ENCODE measurements around the gene DUSP15.

The DUSP15 gene

DNA sequence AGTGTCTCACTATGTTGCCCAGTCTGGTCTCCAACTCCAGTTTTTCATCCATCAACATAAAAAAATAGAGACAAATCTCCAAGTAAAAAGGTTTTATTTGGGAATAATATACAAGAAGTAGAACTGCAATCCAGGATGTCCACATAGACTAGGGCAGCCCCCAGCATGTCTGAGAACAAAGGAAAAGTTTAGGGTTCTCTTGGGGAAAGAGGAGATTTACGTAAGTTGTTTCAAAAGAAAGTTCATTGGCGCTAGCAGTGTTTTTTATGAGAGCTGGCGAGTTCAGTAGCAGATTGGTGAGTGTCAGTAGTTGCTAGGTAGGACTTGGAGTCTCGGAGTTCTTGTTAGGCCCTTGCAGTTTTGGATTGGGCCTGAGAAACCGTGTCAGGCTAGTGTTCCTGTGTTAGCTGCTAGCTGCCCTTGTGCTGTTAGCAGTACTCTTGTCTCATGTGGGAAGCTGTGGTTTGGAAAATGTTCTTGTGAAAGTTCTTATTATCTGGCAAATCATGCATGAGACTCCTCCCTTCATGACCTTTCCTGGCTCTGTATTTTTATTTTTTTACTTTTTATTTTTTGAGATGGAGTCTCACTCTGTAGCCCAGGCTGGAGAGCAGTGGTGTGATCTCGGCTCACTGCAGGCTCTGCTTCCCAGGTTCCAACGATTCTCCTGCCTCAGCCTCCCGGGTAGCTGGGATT, 24.8 kb upstream of the DUSP15 start:
- no peak for DNase-seq (ENCODE audit: low read depth)

DNA sequence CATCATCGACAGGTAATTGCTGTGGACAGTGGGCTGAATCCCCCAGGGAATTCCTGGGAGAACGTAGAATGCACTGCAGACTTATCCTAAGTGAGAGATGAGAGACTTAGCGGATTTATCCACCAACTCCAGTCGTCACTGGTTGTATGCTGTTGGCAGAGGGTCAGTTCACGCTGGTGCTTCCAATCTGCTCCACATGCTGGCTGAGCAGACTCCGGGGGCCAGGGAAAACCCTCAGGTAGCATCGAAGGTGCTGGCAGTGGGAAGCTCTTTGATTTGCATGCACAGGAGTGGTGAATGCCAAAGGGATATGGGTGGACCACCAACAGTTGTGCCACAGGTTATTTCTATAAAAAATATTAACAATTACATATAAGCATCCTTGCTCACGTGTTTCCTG, 20.3 kb upstream of the DUSP15 start:
- DNase-seq (ENCODE audit: low read depth), result no peak

DNA sequence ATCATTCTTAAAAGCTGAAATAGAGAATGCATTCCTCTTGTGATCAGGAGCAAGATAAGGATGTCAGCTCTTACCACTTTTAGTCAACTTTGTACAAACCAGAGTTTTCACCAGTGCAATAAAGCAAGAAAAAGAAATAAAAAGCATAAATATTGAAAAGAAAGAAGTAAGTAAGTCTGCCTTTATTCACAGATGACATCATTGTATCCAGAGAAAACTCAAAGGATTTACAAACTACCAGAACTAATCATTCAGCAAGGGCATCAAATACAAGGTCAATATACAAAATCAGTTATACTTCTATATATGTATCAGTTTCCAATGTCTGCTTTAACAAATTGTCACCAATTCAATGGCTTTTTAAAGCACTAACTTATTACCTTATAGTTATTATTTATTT, 13.5 kb upstream of the DUSP15 start:
- DNase-seq (ENCODE audit: low read depth), result no peak

DNA sequence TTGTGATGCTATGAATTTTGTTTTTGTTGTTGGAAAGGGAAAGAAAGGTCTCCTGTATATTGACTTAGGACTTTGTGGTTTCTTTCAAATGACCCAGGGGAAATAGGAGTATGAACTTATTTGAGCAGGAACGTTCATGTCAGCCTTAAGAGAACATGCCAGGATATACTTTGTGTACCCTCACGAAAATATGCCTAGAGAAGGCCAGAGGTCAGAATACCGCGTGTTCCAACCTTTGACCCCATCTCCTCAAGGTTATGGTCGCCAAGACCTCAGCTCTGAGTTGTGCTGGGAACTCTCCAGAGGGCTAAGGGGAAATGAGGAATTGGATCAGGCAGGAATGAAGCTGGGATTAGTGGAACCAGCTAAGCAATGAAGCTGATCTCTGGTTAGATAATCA, 11.6 kb upstream of the DUSP15 start:
- DNase-seq (ENCODE audit: low read depth), result no peak

DNA sequence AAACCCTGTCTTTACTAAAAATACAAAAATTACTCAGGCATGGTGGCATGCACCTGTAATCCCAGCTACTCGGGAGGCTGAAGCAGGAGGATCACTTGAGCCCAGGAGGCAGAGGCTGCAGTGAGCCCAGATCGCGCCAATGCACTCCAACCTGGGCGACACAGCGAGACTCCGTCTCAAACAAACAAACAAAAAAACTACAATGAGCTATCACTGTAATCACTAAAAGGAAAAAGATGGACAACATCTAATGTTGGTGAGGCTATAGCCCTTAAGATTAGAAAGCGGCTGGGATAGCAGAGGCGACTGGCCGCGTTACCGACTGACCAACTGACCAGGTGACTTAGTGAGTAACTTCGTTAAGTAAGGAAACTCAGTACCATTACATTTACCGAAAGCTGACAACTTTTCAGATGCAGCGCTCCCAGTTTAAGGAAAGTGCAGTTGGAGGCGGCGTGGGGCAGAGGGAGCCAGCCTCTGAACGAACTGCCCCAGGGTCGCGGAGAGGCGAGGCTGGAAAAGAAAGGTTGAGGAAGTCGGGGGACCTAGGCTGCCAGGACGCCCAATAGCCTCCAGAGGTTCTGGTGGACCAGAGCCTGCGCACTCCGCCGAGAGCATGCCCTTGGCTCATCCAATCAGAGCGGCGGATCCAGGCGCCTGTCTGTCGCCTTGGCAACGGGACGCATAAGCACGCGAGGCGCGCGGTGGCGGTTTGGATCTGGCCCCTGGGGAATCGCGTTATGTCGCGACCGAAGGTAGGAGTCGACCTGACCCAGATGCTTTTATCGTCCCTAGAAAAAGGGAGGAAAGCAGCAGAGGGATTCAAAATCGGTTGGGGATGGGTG, 9.0 kb upstream of the DUSP15 start:
- peak; percentile 62 for DNase-seq (ENCODE audit: low read depth)

DNA sequence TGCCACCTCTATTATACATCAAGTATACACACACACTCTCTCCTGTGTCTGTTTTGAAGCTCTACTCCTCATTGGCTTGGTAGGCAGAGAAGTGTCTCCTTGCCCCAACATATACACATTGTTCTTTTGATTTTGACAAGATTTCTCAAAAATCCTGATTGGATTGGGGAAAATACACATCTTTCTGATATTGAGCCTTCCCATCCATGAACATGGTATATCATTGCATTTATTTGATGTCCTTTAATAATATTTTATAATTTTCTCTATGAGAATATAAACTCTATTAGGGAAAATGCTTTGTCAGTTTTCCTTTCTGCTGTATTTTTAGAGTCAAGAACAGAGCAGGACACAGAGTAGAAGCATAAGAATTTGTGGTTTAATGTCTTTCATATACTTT, 7.4 kb upstream of the DUSP15 start:
- no peak for DNase-seq (ENCODE audit: low read depth)

DNA sequence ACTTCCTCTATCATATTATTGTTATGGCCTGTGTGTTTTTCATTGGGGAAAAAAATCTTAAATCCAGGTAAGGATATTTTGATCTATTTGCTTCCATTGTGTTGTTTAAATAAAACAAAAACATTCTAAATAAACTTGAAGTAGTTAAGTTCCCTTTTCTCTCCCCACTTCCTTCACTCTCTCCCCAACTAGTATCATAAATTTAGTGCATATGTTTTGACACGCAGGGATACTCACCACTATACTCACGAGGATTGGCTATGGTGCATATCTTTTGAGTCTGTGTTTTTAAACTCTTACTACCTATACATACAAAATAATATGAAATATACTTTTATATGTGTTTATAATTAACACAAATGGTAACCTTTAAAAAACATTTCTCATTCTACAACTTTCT, 5.3 kb upstream of the DUSP15 start:
- DNase-seq (ENCODE audit: low read depth), result no peak

DNA sequence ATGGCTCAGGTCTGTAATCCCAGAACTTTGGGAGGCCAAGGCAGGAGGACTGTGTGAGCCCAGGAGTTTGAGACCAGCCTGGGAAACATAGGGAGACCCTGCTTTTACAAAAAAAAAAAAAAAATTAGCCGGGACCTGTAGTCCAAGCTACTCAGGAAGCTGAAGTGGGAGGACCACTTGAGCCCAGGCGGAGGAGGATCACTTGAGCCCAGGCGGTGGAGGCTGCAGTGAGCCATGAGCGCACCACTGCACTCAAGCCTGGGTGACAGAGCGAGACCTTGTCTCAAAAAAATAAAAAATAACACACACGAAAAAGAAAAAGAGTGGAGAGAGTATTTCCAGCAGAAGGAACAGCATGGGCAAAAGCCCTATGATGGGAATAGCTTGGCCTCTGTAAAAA, 2.1 kb upstream of the DUSP15 start:
- no peak for DNase-seq (ENCODE audit: low read depth)

DNA sequence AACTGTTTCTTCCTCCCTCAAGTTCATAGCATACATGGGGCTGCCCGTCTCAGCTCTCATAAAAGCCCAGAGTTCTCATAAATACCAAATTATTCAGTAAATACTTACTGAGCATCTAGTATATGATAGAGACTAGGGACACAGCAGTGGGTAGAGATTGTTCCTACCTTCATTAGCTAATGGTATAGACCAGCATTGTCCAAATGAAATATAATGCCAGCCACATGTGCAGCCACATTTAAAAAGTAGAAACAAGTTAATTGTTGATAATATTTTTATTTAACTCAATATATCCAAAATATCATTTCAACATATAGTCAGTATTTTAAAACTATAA, 1.3 kb upstream of the DUSP15 start:
- DNase-seq (ENCODE audit: low read depth), result no peak

DNA sequence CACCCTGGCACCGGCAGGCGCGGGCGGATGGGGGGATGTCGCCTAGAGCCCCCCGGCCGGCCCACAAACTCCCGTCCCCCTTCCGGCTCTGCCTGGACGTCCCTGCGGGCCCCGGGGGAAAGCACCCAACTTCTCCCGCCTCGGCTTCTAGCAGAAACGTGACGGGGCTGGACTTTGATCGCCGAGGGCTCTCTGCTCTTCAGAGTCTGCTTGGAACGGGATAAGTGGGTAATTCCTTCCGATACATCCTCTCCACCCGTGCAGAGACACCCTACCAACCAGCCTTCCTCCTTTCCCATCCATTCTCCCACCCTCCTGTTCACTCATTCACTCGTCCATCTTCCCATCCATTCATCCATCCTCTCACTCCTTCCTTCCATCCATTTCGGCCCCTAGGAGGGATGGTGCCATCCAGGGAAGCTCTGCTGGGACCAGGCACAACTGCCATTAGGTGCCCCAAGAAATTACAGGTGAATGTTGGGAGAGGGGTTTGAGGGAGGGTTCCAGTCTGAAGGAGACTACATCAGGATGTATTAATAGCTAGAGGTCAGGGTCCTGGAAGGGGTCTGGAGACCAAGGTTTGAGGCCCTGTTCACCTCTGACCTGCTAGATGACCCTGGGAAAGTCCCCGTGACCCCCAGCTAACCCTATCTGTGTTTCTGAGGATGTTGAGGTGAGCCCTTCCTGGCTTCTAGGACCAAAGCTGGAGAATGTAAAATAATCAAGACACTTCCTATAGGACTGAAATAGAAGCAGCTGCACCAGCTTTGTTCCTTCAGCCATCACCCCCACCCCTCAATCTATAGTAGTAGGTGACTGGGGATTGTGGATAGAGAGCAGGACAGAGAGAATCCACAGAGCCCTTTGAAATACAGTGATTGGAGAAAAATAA, 645 bp upstream of the DUSP15 start:
- DNase-seq (ENCODE audit: low read depth), result no peak

DNA sequence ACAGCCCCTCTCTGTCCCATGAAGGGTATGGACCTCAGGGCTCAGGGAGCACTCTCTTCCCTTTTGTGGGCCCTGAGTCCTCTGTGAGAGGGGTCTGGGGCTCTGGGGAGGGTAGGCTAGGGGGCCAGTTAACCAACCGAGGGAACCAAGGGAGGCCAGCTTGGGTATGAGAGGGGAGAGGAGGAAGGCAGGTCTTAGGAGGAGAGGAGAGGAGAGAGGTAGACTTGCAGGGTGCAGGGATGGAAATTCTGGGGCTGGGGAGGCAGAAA, 720 bp downstream of the DUSP15 start:
- DNase-seq (ENCODE audit: low read depth), result no peak

DNA sequence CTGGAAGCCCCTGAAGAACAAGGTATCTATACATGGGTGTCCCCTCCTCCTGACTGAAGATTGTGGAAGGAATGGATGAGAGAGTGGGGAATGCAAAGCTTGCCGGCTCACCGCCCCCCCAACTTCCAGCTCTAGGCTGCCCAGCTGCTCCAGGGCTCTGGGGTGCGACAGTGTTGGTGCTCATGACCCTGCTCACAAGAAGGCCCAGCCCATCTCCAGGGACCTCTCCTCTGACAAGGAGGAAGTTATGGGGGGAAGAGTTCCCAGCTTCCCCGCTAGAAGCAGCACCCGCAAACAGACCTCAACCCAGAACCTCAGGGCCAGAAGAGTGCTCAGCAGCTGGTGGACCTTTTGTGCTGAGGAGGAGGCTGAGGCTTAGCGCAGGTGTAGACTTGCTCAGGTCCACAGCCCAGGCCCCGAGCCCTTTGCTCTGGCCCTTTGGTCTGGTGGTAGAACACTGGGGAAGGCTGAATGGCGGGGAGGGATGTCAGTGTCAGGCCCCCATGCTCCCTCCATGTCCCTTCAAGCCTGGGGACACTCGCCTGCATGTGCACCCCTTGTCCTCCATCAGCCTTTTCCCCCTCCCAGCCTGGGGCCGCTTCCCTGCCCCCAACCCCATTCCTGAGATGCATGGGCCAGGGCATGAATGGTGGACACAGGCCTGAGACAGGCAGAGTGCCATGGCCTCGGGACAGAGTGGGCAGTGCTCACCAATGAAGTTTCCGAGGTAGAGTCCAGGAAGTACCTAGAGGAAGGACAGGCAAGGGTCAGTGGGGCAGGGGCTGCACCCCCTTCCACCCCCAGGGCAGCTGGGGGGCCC, 1.3 kb downstream of the DUSP15 start:
- DNase-seq (ENCODE audit: low read depth), result no peak

DNA sequence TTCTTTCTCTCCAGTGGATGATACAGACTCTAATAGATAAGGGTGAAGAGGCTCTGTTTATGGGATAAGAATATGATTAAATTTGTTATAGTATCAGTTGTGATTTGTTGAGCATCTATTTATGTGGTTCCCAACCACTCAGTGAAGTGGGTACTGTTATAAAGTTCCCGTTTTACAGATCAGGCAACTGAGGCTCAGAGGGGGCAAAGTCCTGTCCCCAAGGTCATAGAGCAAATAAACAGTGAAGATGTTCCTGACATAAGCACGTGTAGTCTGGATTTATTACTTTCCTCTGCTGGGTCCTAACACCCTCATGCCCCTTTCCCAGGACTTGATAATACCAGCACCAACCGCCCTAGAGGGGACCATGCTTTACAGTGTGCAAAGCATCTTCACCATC, 4.1 kb downstream of the DUSP15 start:
- DNase-seq (ENCODE audit: low read depth), result no peak

DNA sequence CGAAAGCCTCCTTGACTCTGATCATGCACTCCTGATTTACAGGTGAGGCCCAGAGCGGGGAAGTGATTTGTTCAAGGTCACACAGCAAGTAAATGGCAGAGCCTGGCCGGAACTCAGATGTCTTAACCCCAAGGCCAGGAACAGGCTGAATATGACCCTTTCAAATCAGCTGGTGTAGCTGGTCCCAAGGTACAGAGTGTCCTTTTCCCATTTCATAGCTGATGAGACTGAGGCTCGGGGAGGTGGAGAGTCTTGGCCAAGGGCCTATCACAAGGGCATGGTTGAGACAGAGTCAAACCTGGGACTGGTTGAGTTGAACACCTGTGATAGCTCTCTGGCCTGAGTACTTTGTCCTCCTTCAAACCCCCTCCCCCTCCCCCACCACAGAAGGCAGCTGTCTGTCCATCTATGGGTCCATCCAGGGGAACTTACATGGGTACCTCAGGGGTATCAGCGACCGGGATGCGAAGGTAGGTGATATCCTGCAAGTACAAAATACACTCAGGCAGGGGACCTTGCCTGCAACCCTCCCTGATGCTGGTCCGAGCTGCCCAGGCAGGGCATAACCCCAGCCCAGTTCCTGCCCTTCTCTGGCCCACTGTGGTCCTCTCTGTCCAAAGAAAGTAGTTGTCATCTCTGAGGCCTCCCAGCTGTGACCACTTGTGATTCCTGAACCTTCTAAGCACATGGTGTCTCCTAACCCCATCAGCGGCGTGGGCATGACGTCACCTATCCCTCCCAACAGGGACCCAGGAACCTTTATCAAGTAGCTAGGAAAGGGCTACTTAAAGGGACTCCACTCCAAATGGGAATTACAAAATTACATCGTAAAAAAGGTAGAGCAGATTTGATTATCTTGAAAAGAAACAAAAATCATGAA, 5.6 kb downstream of the DUSP15 start:
- DNase-seq (ENCODE audit: low read depth), result no peak

DNA sequence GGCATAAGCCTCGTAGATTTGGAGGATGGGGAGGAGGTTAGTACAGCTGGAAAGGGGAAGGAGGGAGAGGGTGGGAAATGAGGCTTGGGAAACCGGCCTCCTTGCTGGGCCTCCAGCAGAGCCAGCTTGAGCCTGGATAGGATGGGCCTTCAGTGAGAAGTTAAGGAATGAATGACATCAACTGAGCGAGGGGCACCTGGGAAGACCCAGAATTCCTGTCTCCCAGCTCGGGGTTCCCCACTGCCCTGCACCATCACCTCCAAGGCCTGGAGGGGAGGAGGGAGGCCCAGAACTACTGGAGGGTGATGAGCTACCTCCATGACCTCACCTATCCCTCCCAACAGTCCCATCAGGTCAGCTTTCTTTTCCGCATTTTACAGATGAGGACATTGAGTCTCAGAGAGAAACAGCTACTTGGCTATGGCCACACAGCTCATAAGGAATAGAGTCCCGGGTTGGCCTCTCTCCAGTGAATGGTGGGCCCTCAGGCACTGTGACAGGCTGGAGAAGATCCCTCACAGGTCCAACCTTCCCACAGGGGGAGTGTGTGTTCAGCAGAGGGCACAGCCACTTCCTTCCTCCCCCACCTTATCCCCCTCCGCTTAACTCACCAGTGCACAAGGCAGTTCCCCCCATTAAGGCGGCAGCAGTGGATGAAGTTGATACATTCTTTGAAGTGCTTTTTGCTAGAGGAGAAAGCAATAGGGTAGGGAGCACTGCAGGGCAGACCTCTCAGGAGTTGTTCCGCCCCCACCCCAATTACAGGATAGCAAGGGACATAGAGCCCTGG, 6.8 kb downstream of the DUSP15 start:
- no peak for DNase-seq (ENCODE audit: low read depth)

DNA sequence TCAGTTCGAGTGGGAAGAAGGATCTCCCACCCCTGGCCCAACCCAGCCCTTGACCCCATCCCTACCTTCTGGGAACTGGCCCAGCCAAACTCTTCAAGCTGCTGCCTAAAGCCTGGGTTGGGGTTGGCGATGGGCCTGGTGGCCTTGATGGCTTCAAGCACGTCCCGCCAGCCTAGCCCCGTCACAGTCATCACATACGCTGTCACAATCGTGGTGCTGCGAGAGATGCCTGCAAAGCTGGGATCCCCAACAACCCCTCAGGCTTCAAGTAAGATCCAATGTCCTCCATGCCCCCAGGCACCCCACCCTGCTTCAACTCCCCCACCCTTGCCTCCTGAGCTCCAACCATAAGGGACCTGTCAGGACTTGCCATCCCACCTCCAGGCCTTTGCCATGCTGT, 7.8 kb downstream of the DUSP15 start:
- no peak for DNase-seq (ENCODE audit: low read depth)

DNA sequence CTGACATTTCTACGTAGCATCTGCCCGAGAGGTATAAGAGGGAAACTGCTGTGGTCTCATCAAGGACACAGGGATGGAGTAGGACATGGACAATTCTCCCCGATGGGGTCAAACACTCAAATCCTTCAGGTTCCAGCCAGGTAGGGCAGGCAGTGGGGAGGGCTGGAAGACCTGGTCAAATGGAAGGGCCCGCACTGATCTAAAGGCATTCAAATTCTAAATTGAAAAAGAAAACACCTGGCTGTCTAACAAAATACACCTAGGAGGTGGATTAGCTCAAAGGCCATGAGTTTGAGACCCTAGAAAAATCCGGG, 8.2 kb downstream of the DUSP15 start:
- DNase-seq (ENCODE audit: low read depth), result no peak

DNA sequence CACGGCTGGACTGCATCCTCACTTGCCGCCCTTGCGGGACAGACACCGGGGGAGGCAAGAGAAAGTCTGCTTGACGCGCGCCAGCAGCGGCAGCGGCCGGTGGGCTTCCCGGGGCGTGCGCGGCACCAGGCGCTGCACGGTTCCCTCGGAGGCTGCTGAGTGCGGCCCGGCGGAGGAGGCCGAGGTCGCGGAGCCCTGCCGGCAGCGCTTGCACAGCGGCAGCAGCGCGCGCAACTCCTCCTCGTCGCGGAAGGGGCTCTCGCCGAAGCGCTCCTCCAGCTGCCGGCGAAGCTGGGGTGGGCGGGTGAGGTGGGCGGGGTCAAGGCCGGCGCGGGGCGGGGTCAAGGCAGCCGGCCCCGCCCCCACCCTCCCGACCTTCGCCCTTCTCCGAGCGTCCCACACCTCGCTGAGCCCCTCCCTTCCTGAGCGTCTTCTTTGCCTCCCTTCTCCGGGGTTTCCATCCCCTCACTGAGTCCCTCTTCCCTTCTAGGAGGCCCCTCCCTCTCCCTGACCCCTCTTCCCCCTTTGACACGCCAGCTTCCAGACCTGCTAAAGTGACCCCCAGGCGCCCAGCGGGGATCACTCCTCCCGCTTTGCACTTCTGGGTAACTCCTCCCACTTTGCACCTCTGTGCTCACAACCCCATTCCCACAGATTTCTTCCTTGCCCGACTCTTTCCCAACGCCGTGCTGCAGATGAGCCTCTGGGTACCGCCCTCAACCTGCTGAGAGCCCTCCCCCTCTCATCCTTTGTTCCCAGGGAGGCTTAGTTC, 8.8 kb downstream of the DUSP15 start:
- peak; percentile 32 for DNase-seq (ENCODE audit: low read depth)

DNA sequence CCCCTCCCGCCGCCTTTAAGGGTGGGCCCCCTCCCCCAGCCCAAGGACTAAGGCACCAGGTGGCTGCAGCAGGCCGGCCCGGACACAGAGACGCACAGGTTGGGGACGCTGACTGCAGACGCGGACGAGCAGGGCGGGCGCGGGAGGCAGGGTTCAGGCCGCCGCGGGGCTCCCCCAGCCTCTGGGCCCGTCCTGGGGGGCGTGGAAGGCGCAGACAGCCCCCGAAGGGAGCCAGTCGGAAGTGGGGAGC, 9.3 kb downstream of the DUSP15 start:
- no peak for DNase-seq (ENCODE audit: low read depth)
